Esophagus squamous epithelium (tissue), 4 donors: ENCODE measurements around the gene CD82.

Experiments used
- POLR2A ChIP-seq, 4 donors: fragments of 450-650 bp; IDR thresholded peaks; one replicate each; pipeline ENCODE4 v1.6.1; 2017; ENCODE audit warnings: antibody characterized with exemption in 4 of 4, mild to moderate bottlenecking in 4 of 4, moderate library complexity in 3 of 4
- TF ChIP-seq, protein P1 (sequence below), 6 experiments: fragments of 450-650 bp in 4 of 6; fragments of 200-600 bp in 2 of 6; sonication (generic) in 2 of 6; IDR thresholded peaks; one replicate each; pipeline ENCODE4 v1.5.1; 2016 to 2019; ENCODE audit warnings: antibody characterized with exemption in 6 of 6, mild to moderate bottlenecking in 4 of 6, moderate library complexity in 4 of 6

DNA sequence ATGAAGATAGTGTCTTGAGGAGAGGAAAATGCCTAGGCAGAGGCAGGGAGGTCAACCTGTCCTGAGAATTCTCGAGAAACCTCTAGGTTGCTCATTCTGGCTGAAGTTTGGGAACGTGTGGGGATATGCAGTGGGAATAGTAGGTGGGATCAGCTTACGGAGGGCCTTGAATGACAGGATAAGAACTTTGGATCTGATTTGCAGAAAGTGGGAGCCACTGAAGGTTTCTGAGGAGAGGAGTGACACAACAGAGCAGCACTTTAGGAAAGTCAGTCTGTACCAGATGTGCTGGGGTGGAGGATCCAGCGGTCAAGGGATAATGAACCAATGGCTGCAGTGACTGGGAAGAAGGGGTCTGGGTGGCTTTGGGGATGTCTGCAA lies 2.4 kb downstream of the CD82 start:
- TF ChIP-seq, protein P1, sequence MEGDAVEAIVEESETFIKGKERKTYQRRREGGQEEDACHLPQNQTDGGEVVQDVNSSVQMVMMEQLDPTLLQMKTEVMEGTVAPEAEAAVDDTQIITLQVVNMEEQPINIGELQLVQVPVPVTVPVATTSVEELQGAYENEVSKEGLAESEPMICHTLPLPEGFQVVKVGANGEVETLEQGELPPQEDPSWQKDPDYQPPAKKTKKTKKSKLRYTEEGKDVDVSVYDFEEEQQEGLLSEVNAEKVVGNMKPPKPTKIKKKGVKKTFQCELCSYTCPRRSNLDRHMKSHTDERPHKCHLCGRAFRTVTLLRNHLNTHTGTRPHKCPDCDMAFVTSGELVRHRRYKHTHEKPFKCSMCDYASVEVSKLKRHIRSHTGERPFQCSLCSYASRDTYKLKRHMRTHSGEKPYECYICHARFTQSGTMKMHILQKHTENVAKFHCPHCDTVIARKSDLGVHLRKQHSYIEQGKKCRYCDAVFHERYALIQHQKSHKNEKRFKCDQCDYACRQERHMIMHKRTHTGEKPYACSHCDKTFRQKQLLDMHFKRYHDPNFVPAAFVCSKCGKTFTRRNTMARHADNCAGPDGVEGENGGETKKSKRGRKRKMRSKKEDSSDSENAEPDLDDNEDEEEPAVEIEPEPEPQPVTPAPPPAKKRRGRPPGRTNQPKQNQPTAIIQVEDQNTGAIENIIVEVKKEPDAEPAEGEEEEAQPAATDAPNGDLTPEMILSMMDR (IDR thresholded peaks at IDR 0.05), result no peak
- TF ChIP-seq POLR2A (IDR thresholded peaks at IDR 0.05), result no peak
